K562 (cell line): ENCODE results near the gene CASP7. TPM values are rescaled to one million over a fixed set of nuclear protein-coding genes. Genes with fewer than 3 reads are reported as not detected.

ENCODE experiments used
- ATAC-seq: fragments of 200-7000 bp; cut with Tn5 transposase; 3 replicates; pipeline ENCODE4 v1.9.1; 2020; ENCODE audit warnings: moderate library complexity
- BruUV-seq: library from RNA; stranded (reverse); fragments of 400-500 nt; replicated peaks from 2 replicates; lab custom pipeline; 2021; lab: Mats Ljungman, UMichigan
- CTCF ChIA-PET: fragments of 300-600 bp; formaldehyde crosslinking; extraction: SDS; loops from one replicate; lab custom pipeline; 2021; ENCODE audit warnings: low intra/inter-chr PET ratio; lab: Yijun Ruan, JAX
- POLR2A ChIA-PET: fragments of 300-600, 350-650 bp; sonication (Branson Sonifier 250); formaldehyde crosslinking; extraction: SDS; loops from one replicate; lab custom pipeline; 2021; ENCODE audit warnings: antibody characterized with exemption, inconsistent platforms; lab: Yijun Ruan, JAX
- DNase-seq, 4 experiments: peaks; one replicate each; pipeline versions ENCODE4 v3.0.0 to v3.0.0-alpha.2; 2011 to 2018; ENCODE audit warnings: low spot score in 3 of 4, mixed read lengths in 3 of 4; ENCODE audit errors: extremely low read depth in 1 of 4
- FAIRE-seq: peaks from 2 replicates; lab custom pipeline; 2011; peaks lifted over from hg19 to GRCh38; lab: Jason Lieb, UNC
- H2AFZ ChIP-seq: 2 replicates; pipeline ENCODE4 v1.6.0; 2011; ENCODE audit warnings: low read depth, low read length, control low read depth, inconsistent platforms
- H3K27ac ChIP-seq: fragments of 200-600 bp; 3 replicates; pipeline ENCODE4 v1.8.0; 2011; ENCODE audit warnings: low read depth, mild to moderate bottlenecking, control low read depth, inconsistent platforms, low read length, moderate library complexity, mixed read lengths; ENCODE audit errors: extremely low read depth
- H3K27me3 ChIP-seq, 2 experiments: fragments of 300-600 bp in 1 of 2; 2 replicates in 1 of 2; 3 replicates in 1 of 2; pipeline versions ENCODE4 v1.6.0 to v1.8.0; 2011; ENCODE audit warnings: inconsistent platforms in 2 of 2, low read length in 2 of 2, mild to moderate bottlenecking in 1 of 2, mixed read lengths in 1 of 2, moderate library complexity in 1 of 2; ENCODE audit not compliant: control insufficient read depth in 2 of 2, insufficient read depth in 2 of 2
- H3K36me3 ChIP-seq: fragments of 300-600 bp; 3 replicates; pipeline ENCODE4 v1.8.0; 2011; ENCODE audit warnings: mild to moderate bottlenecking, low read length, inconsistent platforms; ENCODE audit not compliant: control insufficient read depth, insufficient read depth
- H3K4me1 ChIP-seq, 2 experiments: fragments of 200-600 bp in 1 of 2; replicated peaks in 1 of 2; 2 replicates in 1 of 2; 3 replicates in 1 of 2; pipeline versions ENCODE4 v1.5.1 to v1.8.0; 2011; ENCODE audit warnings: inconsistent platforms in 2 of 2, low read length in 2 of 2, mild to moderate bottlenecking in 1 of 2, mixed read lengths in 1 of 2, moderate library complexity in 1 of 2; ENCODE audit not compliant: control insufficient read depth in 2 of 2, insufficient read depth in 2 of 2
- H3K4me2 ChIP-seq: 2 replicates; pipeline ENCODE4 v1.6.1; 2011; ENCODE audit warnings: low read length, control low read depth, inconsistent platforms, mixed read lengths; ENCODE audit not compliant: insufficient read depth
- H3K4me3 ChIP-seq: fragments of 200-600 bp; sonication (generic), shearing (Covaris generic); 2 replicates; pipeline ENCODE4 v1.5.1; 2016; ENCODE audit warnings: control low read depth, inconsistent platforms
- H3K79me2 ChIP-seq: fragments of 200-600 bp; 3 replicates; pipeline ENCODE4 v1.8.0; 2011; ENCODE audit warnings: low read length, inconsistent platforms; ENCODE audit not compliant: control insufficient read depth, insufficient read depth
- H3K9ac ChIP-seq, 2 experiments: 2 replicates each; pipeline versions ENCODE4 v1.6.0 to v1.6.1; 2011; ENCODE audit warnings: low read depth in 2 of 2, low read length in 2 of 2, control low read depth in 1 of 2, inconsistent platforms in 1 of 2, mild to moderate bottlenecking in 1 of 2, mixed read lengths in 1 of 2; ENCODE audit not compliant: insufficient read depth in 1 of 2
- H3K9me1 ChIP-seq: one replicate; pipeline ENCODE4 v1.6.0; 2011; ENCODE audit warnings: inconsistent platforms, mild to moderate bottlenecking, low read length, moderate library complexity; ENCODE audit not compliant: control insufficient read depth, insufficient read depth
- H3K9me3 ChIP-seq: replicated peaks from 2 replicates; pipeline ENCODE4 v1.5.1; 2011; ENCODE audit warnings: low read depth, low read length, inconsistent platforms; ENCODE audit not compliant: control insufficient read depth, insufficient read depth
- H4K20me1 ChIP-seq: replicated peaks from 2 replicates; pipeline ENCODE4 v1.6.1; 2011; ENCODE audit warnings: low read length, inconsistent platforms, mixed read lengths; ENCODE audit not compliant: control insufficient read depth, insufficient read depth
- ETS2 ChIP-seq: IDR thresholded peaks from 2 replicates; pipeline ENCODE4 v1.6.1; 2016; ENCODE audit warnings: borderline replicate concordance, missing genetic modification characterization, mild to moderate bottlenecking, moderate library complexity, missing compliant biosample characterization; ENCODE audit not compliant: poor library complexity, severe bottlenecking
- KLF16 ChIP-seq: IDR thresholded peaks from 2 replicates; pipeline ENCODE4 v1.6.1; 2016; ENCODE audit warnings: antibody characterized with exemption
- LCOR ChIP-seq: sonication (generic); formaldehyde crosslinking; IDR thresholded peaks from 2 replicates; pipeline ENCODE4 v1.8.0; 2022; ENCODE audit warnings: mild to moderate bottlenecking, missing genetic modification reagents
- MAX ChIP-seq: sonication (generic); formaldehyde crosslinking; IDR thresholded peaks from 2 replicates; pipeline ENCODE4 v1.9.0; 2022; ENCODE audit warnings: mild to moderate bottlenecking, missing genetic modification reagents
- NELFE ChIP-seq: IDR thresholded peaks from 2 replicates; pipeline ENCODE4 v1.6.1; 2011; ENCODE audit warnings: mild to moderate bottlenecking; ENCODE audit not compliant: insufficient read depth, insufficient read length
- SPI1 ChIP-seq: IDR thresholded peaks from 2 replicates; pipeline ENCODE4 v1.6.1; 2011; ENCODE audit warnings: low read depth, low read length, control low read depth, borderline replicate concordance
- U2AF2 ChIP-seq: fragments of 200-400 bp; formaldehyde crosslinking; optimal IDR thresholded peaks from 2 replicates; pipeline ENCODE3; 2017; ENCODE audit warnings: low read depth, mild to moderate bottlenecking, low read length
- ZEB2 ChIP-seq: fragments of 450-650 bp; IDR thresholded peaks from 2 replicates; pipeline ENCODE4 v1.6.1; 2016
- ZKSCAN3 ChIP-seq: fragments of 250-450 bp; sonication (Bioruptor Pico); IDR thresholded peaks from 2 replicates; pipeline ENCODE4 v1.4.0; 2020
- WGBS: fragments of 100-300 bp; shearing (Covaris generic); methylation state at CpG from one replicate; pipeline ENCODE4 v1.1.6; 2016; ENCODE audit warnings: low coverage, mixed read lengths; ENCODE audit not compliant: insufficient coverage; ENCODE audit errors: missing lambda C conversion rate; 5-methylcytosine and 5-hydroxymethylcytosine counted together
- in situ Hi-C: fragments of 300-500 bp; cut with MboI; formaldehyde crosslinking; loops from 4 replicates; pipeline ENCODE4 v1.15.0; 2018; ENCODE audit warnings: inconsistent platforms, mixed read lengths
- intact Hi-C: fragments of 100-400 bp; cut with micrococcal nuclease; formaldehyde crosslinking; loops from 2 replicates; pipeline ENCODE4 v1.14.2; 2022
- polyA plus RNA-seq, 8 experiments: library from polyadenylated mRNA; depleted of rRNA in 4 of 8; stranded (reverse) in 5 of 8; unstranded in 3 of 8; fragments of >200 nt; fragmentation: Nextera tagmentation in 2 of 8; fragmentation: Illumina TruSeq in 1 of 8; extraction: Ambion mirVana in 2 of 8; extraction: Trizol in 1 of 8; gene quantifications; 2 replicates each; pipeline versions ENCODE4 v1.2.1 to v1.2.3, GENCODE V29; 2011 to 2014; ENCODE audit warnings: inconsistent platforms in 1 of 8, missing spikeins in 1 of 8
- total RNA-seq, 7 experiments: library from RNA; depleted of rRNA in 6 of 7; stranded (reverse); fragments of >200 nt in 6 of 7; fragmentation: Illumina TruSeq in 2 of 7; extraction: Trizol in 2 of 7; gene quantifications; 2 replicates each; pipeline versions ENCODE4 v1.2.1 to v1.2.3, GENCODE V29; 2011 to 2021; ENCODE audit warnings: low replicate concordance in 1 of 7

CASP7 gene
- total and polyA plus RNA-seq, 9 of the 15 experiments (the other 6 are each of a cell fraction or from before 2014, with no cell fraction given), result 2.2 to 23.3 (median 9.0) TPM

GRCh38 chr10:113683300-113683699 is 3.6 kb downstream of the CASP7 start:
- ChIA-PET POLR2A (no interaction called here), CTCF (no interaction called here)
- Histone ChIP-seq H3K9ac (no peak overlapping the region), H3K27me3 (peaks cover 2 to 12% of the 10 kb centered on the region in 2 experiments; a peak in 3 of 5 replicates), H3K4me2 (no peak overlapping the region), H3K9me1 (no peaks in the 10 kb centered on the region), H3K9me3 (no peaks in the 10 kb centered on the region), H3K79me2 (no peaks in the 10 kb centered on the region), H3K27ac (no peak overlapping the region), H2AFZ (no peak overlapping the region), H4K20me1 (no peaks in the 10 kb centered on the region), H3K4me1 (peaks cover 0 to 14% of the 10 kb centered on the region in 2 experiments; a peak in 3 of 5 replicates), H3K36me3 (no peaks in the 10 kb centered on the region), H3K4me3 (no peak overlapping the region)
- BruUV-seq, result no TSS peak
- DNase-seq (no peak), ATAC-seq (no peak), FAIRE-seq (no peak)
- in situ Hi-C loops, result no loop called here
- 0% methylated on average over 2 of the region's 2 CpGs for WGBS
- 0 out of 2 replicates have a peak, but pooled peaks have one; percentile 17 for TF ChIP-seq SPI1
- no peak for TF ChIP-seq ETS2 (tag)
- intact Hi-C loops, result no loop called here

- POLR2A ChIA-PET, result no interaction called here
- 0% methylated on average over 3 of the region's 3 CpGs for WGBS
- no peak overlapping the region for H3K4me3 ChIP-seq
- FAIRE-seq, result no peak
- H3K36me3 ChIP-seq, result no peaks in the 10 kb centered on the region
- no peak overlapping the region for H3K4me2 ChIP-seq
- H3K9ac ChIP-seq, result no peak overlapping the region
- in situ Hi-C loops, result no loop called here
- no peaks in the 10 kb centered on the region for H3K9me1 ChIP-seq
- no peaks in the 10 kb centered on the region for H3K27me3 ChIP-seq
- TF ChIP-seq ZEB2, result no peak
- no peak for TF ChIP-seq U2AF2
- TF ChIP-seq ZKSCAN3 (CRISPR knock-in tag), result no peak
- TF ChIP-seq LCOR (CRISPR knock-in tag), result no peak
- no peak for TF ChIP-seq NELFE
- no peak for TF ChIP-seq MAX (CRISPR knock-in tag)
- TF ChIP-seq KLF16, result no peak
- TF ChIP-seq, all 486 proteins: peak for 0
- Histone ChIP-seq H3K4me1 (no peaks in the 10 kb centered on the region), H2AFZ (no peak overlapping the region), H4K20me1 (no peaks in the 10 kb centered on the region), H3K79me2 (no peaks in the 10 kb centered on the region), H3K9me3 (no peaks in the 10 kb centered on the region), H3K27ac (no peak overlapping the region)
- ATAC-seq (no peak), DNase-seq (no peak)
- intact Hi-C loops, result no loop called here
- CTCF ChIA-PET, result no interaction called here
- no TSS peak for BruUV-seq
These were observed 6.3 kb downstream of the CASP7 start for GRCh38 chr10:113686028-113686427.
